NT2/D1 (cell line): ENCODE measurements around the gene PREPL.

Experiments used
- SUZ12 ChIP-seq: IDR thresholded peaks from 2 replicates; pipeline ENCODE4 v1.6.1; 2011; ENCODE audit not compliant: insufficient read length, insufficient read depth; ENCODE audit errors: extremely low read depth
- YY1 ChIP-seq: IDR thresholded peaks from 2 replicates; pipeline ENCODE4 v1.6.1; 2011; ENCODE audit not compliant: insufficient read length, insufficient read depth
- ZNF274 ChIP-seq: IDR thresholded peaks from 2 replicates; pipeline ENCODE4 v1.6.1; 2011; ENCODE audit warnings: mild to moderate bottlenecking, low read depth, low read length

DNA sequence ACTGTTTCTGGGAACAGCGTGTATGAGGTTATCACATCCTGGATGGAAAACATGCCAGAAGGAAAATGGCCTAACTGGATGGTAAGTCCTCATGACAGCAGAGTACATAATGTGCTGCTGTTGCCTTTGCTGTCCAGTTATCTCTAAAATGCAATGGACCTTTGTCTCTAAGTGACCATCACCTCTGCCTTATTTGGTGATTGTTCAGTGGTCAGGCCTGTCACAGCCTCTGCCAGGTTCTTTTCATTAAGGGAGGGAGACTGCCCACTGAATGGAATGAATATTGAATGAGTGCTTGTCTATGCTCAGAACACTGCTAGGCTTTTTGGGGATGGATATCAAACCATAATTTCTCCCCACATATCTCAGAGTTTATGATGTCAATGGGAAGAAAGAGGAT, 57.0 kb downstream of the PREPL start:
- TF ChIP-seq SUZ12 (no peak), ZNF274 (no peak), YY1 (no peak)
